Measurements from ENCODE around the gene TMEM132C.

TMEM132C gene

DNA sequence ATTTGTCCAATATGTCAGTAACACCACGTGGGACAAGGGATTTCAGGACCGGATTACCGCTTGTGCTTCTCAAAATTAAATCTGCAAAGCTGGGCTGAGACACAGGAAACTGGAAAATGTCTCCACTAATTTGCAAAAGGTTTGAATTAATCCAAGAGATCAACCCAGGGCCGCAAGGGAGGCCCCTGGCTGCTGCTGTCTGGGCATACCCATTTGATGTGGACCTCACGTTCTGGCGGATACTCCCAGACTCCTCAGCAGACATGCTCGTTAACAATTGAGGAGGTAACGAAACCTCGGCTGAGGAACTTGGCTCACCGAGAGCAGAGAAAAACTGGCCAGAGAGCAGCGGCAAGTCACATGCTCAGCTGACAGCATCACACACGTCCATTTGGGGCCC lies 376.2 kb downstream of the TMEM132C start:
- TF ChIP-seq, protein P1, sequence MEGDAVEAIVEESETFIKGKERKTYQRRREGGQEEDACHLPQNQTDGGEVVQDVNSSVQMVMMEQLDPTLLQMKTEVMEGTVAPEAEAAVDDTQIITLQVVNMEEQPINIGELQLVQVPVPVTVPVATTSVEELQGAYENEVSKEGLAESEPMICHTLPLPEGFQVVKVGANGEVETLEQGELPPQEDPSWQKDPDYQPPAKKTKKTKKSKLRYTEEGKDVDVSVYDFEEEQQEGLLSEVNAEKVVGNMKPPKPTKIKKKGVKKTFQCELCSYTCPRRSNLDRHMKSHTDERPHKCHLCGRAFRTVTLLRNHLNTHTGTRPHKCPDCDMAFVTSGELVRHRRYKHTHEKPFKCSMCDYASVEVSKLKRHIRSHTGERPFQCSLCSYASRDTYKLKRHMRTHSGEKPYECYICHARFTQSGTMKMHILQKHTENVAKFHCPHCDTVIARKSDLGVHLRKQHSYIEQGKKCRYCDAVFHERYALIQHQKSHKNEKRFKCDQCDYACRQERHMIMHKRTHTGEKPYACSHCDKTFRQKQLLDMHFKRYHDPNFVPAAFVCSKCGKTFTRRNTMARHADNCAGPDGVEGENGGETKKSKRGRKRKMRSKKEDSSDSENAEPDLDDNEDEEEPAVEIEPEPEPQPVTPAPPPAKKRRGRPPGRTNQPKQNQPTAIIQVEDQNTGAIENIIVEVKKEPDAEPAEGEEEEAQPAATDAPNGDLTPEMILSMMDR (IDR thresholded peaks at IDR 0.05; ENCODE audit: borderline replicate concordance, control extremely low read depth, extremely low read depth, insufficient read depth, missing control alignments), result no peak
- no peak for DNase-seq (ENCODE audit: low spot score)
- in situ Hi-C loops (cut with MboI; ENCODE audit: low sequenced_read_pairs, unreplicated experiment), result loop anchor here (25.0 kb wide), 1 partner anchor 1269 kb away; the partner anchor contains the start of gene TMEM132D

DNA sequence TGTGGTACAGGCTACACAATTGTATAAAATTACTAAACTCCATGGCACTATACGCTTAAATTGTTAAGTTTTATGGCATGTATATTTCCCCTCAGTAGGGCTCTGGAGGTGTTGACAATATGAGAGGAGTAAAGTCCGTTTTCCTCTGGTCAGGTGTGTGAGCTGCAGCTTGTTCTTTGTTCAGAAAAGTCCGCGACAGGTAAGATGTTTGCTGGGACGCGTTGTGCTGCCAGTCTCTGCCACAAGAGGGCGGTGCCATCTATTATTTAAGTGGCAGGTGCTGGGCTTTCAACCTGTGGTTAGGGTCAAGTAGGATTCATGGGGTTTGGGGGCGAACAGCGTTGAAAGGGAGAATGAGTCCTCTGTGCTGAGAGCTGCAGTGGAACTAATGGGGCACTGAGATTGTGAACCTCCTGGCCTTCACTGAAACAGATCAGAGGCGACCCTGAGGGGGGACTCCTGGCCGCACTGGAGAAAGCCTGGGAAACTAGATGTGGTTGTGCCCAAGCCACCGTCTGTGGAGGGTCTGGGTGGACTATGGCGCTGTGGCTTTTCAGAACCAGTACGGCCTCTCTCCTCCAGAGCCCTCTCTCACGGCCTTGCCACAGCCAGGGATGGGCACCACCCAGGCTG lies 377.8 kb downstream of the TMEM132C start:
- TF ChIP-seq, protein P1 (IDR thresholded peaks at IDR 0.05; ENCODE audit: borderline replicate concordance, control extremely low read depth, extremely low read depth, insufficient read depth, missing control alignments), result peak; percentile 78
- in situ Hi-C loops (cut with MboI; ENCODE audit: low sequenced_read_pairs, unreplicated experiment), result loop anchor here (25.0 kb wide), 1 partner anchor 1268 kb away; the partner anchor contains the start of gene TMEM132D
- peak; percentile 71 for DNase-seq (ENCODE audit: low spot score)

DNA sequence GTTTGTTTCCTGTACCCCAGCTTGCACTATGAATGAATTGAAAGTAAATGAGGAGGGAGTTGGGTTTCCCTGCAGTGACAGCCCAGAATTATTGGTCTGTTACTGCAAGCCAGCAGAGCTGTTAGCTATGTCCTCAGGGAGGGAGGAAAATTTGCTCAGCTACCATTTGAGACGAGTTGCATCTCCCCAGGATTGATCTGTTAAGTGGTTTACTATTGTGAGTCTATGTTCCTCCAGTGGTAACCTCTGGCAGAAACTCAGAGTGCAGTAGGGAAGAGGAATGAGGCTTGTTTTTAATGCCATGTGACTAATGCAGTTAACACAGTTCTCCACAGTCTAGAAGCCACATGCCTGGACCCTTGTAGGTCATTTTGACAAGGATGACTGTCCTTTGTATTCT lies 382.9 kb downstream of the TMEM132C start:
- TF ChIP-seq, protein P1 (IDR thresholded peaks at IDR 0.05; ENCODE audit: borderline replicate concordance, control extremely low read depth, extremely low read depth, insufficient read depth, missing control alignments), result no peak
- no peak for DNase-seq (ENCODE audit: low spot score)
- in situ Hi-C loops (cut with MboI; ENCODE audit: low sequenced_read_pairs, unreplicated experiment), result loop anchor here (25.0 kb wide), 1 partner anchor 1262 kb away; the partner anchor contains the start of gene TMEM132D

DNA sequence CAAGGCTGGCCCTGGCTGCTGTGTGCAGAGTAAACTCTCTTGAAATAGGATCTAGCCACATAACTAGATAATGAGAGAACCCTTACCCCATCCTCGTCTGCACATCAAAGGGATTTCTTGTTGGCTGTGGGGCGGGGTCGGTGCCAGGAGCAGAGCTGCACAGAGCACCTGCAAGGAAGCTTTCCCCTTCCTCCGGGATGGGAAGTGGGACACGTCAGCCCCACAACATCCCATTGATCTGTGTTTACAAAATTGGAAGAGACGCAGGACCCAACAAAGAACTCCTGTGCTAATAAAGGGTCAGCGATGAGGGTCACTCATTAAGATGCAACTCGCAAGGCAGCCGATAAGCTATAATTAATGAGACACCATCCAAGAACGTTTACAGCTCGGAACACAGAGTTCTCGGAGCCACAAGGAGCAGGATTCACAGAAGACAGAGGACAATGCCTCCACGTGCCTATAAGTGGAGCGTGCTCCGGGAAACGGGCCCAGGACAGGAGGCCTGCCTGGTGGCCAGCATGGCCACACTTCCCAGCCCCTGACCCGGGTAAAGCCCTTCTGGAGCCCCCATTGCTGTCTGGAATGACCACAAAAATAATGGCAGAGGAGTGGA lies 385.3 kb downstream of the TMEM132C start:
- no peak for DNase-seq (ENCODE audit: low spot score)
- TF ChIP-seq, protein P1 (IDR thresholded peaks at IDR 0.05; ENCODE audit: borderline replicate concordance, control extremely low read depth, extremely low read depth, insufficient read depth, missing control alignments), result no peak
- in situ Hi-C loops (cut with MboI; ENCODE audit: low sequenced_read_pairs, unreplicated experiment), result no loop called here

DNA sequence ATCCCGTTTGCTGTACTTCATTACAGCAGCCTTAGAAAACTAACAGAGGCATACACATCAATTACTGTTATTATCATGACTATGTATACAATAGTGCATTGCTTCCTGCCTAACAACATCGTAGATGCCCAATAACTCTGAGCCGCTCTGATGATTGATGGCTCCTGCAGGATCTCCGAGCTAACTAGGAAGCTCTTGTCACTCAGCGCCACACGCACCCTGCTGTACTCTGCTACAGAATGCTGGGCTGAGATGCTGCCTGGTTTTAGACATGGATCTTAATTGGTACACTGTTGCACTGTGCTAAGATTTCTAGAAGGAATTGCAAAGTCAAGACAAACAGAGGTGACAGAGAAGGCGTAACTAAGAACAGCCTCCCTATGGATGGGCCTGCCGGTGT lies 387.5 kb downstream of the TMEM132C start:
- TF ChIP-seq, protein P1 (IDR thresholded peaks at IDR 0.05; ENCODE audit: borderline replicate concordance, control extremely low read depth, extremely low read depth, insufficient read depth, missing control alignments), result no peak
- DNase-seq (ENCODE audit: low spot score), result no peak
- in situ Hi-C loops (cut with MboI; ENCODE audit: low sequenced_read_pairs, unreplicated experiment), result no loop called here

DNA sequence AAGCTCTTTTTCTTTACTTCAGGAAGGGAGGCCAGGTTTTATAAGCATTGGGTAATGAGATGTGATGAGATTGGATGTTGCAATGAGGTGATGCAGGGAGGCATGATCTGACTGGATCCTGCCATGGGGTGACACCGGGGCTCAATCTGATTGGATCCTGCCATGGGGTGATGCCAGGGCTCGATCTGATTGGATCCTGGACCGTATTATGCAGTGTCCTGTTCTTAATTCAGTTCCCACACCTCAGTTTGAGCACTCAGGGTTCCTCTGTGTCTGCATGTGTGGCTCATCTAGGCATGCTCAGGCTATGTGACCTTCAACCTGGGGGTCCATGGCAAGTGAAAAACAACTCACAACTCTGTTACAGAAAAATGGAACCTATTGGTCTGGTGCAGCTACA lies 390.4 kb downstream of the TMEM132C start:
- no peak for DNase-seq (ENCODE audit: low spot score)
- TF ChIP-seq, protein P1 (IDR thresholded peaks at IDR 0.05; ENCODE audit: borderline replicate concordance, control extremely low read depth, extremely low read depth, insufficient read depth, missing control alignments), result no peak
- in situ Hi-C loops (cut with MboI; ENCODE audit: low sequenced_read_pairs, unreplicated experiment), result no loop called here

All from GM13976 (cell line).